GM12892 (cell line): ENCODE results near the gene ANKMY1.

ENCODE experiments used
- DNase-seq: peaks from one replicate; pipeline ENCODE4 v3.0.0; 2011; ENCODE audit not compliant: insufficient read length
- FAIRE-seq: peaks from 2 replicates; lab custom pipeline; 2011; peaks lifted over from hg19 to GRCh38; lab: Jason Lieb, UNC
- POLR2A ChIP-seq: IDR thresholded peaks from 2 replicates; pipeline ENCODE4 v1.6.1; 2011; ENCODE audit warnings: low read depth, low read length, control low read depth
- POLR2AphosphoS5 ChIP-seq: IDR thresholded peaks from 2 replicates; pipeline ENCODE4 v1.6.1; 2011; ENCODE audit warnings: low read depth, low read length, control low read depth
- TAF1 ChIP-seq: IDR thresholded peaks from 2 replicates; pipeline ENCODE4 v1.6.1; 2011; ENCODE audit warnings: low read depth, mild to moderate bottlenecking, control low read depth, low read length, borderline replicate concordance

The ANKMY1 gene

GRCh38 chr2:240517342-240517741 lies 40.4 kb downstream of the ANKMY1 start:
- TF ChIP-seq TAF1 (no peak), POLR2A (no peak), POLR2AphosphoS5 (no peak)
- FAIRE-seq, result no peak

GRCh38 chr2:240514631-240515030 lies 43.2 kb downstream of the ANKMY1 start:
- DNase-seq, result no peak
- TF ChIP-seq TAF1 (no peak), POLR2AphosphoS5 (no peak), POLR2A (no peak)

More at GRCh38 chr2:240517342-240517741, 40.4 kb downstream of the ANKMY1 start:
- DNase-seq, result no peak

GRCh38 chr2:240513549-240514287 lies 44.1 kb downstream of the ANKMY1 start:
- peak; percentile 92 for DNase-seq
- TF ChIP-seq POLR2AphosphoS5 (no peak), POLR2A (0 out of 2 replicates have a peak, but pooled peaks have one; percentile 20), TAF1 (no peak)
- peak; percentile 96 for FAIRE-seq

More at GRCh38 chr2:240514631-240515030, 43.2 kb downstream of the ANKMY1 start:
- FAIRE-seq, result no peak

- TF ChIP-seq TAF1 (no peak), POLR2AphosphoS5 (no peak), POLR2A (no peak)
- DNase-seq (no peak), FAIRE-seq (no peak)
Measured at GRCh38 chr2:240512666-240513535, 44.9 kb downstream of the ANKMY1 start.

GRCh38 chr2:240512109-240512485 lies 45.7 kb downstream of the ANKMY1 start:
- FAIRE-seq (no peak), DNase-seq (no peak)
- TF ChIP-seq POLR2AphosphoS5 (no peak), POLR2A (no peak), TAF1 (no peak)

- DNase-seq (no peak), FAIRE-seq (no peak)
- TF ChIP-seq TAF1 (no peak), POLR2AphosphoS5 (no peak)
Measured at GRCh38 chr2:240511351-240512108, 46.3 kb downstream of the ANKMY1 start.

- FAIRE-seq (no peak), DNase-seq (no peak)
- no peak for TF ChIP-seq POLR2AphosphoS5
- no peak for TF ChIP-seq TAF1
- no peak for TF ChIP-seq POLR2A
Measured at GRCh38 chr2:240510513-240511210, 47.1 kb downstream of the ANKMY1 start.

- FAIRE-seq (no peak), DNase-seq (no peak)
- TF ChIP-seq POLR2A (no peak), TAF1 (no peak), POLR2AphosphoS5 (no peak)
Measured at GRCh38 chr2:240509667-240510512, 47.9 kb downstream of the ANKMY1 start.

GRCh38 chr2:240508832-240509545 lies 48.8 kb downstream of the ANKMY1 start:
- FAIRE-seq (no peak), DNase-seq (no peak)
- TF ChIP-seq TAF1 (no peak), POLR2AphosphoS5 (no peak), POLR2A (no peak)

- TF ChIP-seq TAF1 (no peak), POLR2A (no peak), POLR2AphosphoS5 (no peak)
- no peak for FAIRE-seq
- no peak for DNase-seq
Measured at GRCh38 chr2:240507778-240508251, 50.0 kb downstream of the ANKMY1 start.
